Sigmoid colon (tissue), 4 donors: ENCODE data around the gene RAB36.

Source experiments
- POLR2A ChIP-seq, 2 donors: fragments of 450-650 bp; IDR thresholded peaks; one replicate each; pipeline ENCODE4 v1.6.1; 2016; ENCODE audit warnings: antibody characterized with exemption in 2 of 2, mild to moderate bottlenecking in 2 of 2, moderate library complexity in 2 of 2
- POLR2AphosphoS5 ChIP-seq, 4 donors: sonication (generic); formaldehyde crosslinking; IDR thresholded peaks; one replicate each; pipeline ENCODE4 v1.6.1; 2017; ENCODE audit warnings: antibody characterized with exemption in 4 of 4
- TF ChIP-seq, protein P1 (sequence below), 4 experiments: fragments of 450-650 bp in 3 of 4; fragments of 200-600 bp in 1 of 4; IDR thresholded peaks; one replicate each; pipeline ENCODE4 v1.5.1; 2016 to 2019; ENCODE audit warnings: antibody characterized with exemption in 4 of 4, mild to moderate bottlenecking in 3 of 4, moderate library complexity in 2 of 4

DNA sequence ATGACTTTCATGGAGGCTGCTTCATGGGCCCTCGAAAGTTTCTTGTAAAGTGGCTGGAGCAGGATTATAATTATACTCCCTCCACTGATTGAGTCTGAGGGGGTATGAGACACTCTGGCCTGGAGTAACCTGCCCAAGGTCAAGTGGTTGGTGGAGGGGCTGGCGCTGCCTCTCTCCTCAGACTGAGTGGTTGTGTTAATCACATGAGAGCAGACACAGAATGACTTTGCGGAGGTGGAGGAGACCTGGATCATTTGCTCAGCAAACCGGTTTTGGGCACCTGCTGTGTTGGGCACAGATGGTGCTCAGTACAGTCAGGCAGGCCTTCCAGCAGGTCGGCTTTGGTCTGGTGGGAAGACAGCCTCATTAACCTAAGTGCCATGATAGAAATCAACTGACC, 46.9 kb downstream of the RAB36 start:
- TF ChIP-seq, protein P1, sequence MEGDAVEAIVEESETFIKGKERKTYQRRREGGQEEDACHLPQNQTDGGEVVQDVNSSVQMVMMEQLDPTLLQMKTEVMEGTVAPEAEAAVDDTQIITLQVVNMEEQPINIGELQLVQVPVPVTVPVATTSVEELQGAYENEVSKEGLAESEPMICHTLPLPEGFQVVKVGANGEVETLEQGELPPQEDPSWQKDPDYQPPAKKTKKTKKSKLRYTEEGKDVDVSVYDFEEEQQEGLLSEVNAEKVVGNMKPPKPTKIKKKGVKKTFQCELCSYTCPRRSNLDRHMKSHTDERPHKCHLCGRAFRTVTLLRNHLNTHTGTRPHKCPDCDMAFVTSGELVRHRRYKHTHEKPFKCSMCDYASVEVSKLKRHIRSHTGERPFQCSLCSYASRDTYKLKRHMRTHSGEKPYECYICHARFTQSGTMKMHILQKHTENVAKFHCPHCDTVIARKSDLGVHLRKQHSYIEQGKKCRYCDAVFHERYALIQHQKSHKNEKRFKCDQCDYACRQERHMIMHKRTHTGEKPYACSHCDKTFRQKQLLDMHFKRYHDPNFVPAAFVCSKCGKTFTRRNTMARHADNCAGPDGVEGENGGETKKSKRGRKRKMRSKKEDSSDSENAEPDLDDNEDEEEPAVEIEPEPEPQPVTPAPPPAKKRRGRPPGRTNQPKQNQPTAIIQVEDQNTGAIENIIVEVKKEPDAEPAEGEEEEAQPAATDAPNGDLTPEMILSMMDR (IDR thresholded peaks at IDR 0.05) = no peak
- TF ChIP-seq POLR2A (IDR thresholded peaks at IDR 0.05) (no peak), POLR2AphosphoS5 (IDR thresholded peaks at IDR 0.05) (no peak)
